Keratinocyte (primary cell): ENCODE measurements around the gene PER2. TPM values are rescaled to one million over a fixed set of nuclear protein-coding genes. Genes with fewer than 3 reads are reported as not detected.

ENCODE experiments used
- DNase-seq: peaks from one replicate; pipeline ENCODE4 v3.0.0-alpha.2; 2011; ENCODE audit warnings: low read depth, missing footprints, low spot score
- FAIRE-seq: peaks from 2 replicates; lab custom pipeline; 2011; peaks lifted over from hg19 to GRCh38; lab: Jason Lieb, UNC
- H2AFZ ChIP-seq: 2 replicates; pipeline ENCODE4 v1.6.0; 2012; ENCODE audit warnings: low read length, control low read depth, inconsistent platforms; ENCODE audit not compliant: control insufficient read depth
- H3K27ac ChIP-seq: 2 replicates; pipeline ENCODE4 v1.5.1; 2011; ENCODE audit warnings: low read length; ENCODE audit not compliant: control insufficient read depth, insufficient read depth
- H3K27me3 ChIP-seq: 3 replicates; pipeline ENCODE4 v1.6.0; 2011; ENCODE audit warnings: low read length; ENCODE audit not compliant: control insufficient read depth, insufficient read depth; ENCODE audit errors: extremely low read depth
- H3K36me3 ChIP-seq, 2 experiments: 2 replicates in 1 of 2; 3 replicates in 1 of 2; pipeline ENCODE4 v1.5.1; 2011; ENCODE audit warnings: low read length in 2 of 2, mild to moderate bottlenecking in 1 of 2; ENCODE audit not compliant: control insufficient read depth in 2 of 2, insufficient read depth in 2 of 2; ENCODE audit errors: extremely low read depth in 1 of 2
- H3K4me1 ChIP-seq: 3 replicates; pipeline ENCODE4 v1.5.1; 2011; ENCODE audit warnings: low read length; ENCODE audit not compliant: control insufficient read depth, insufficient read depth; ENCODE audit errors: extremely low read depth
- H3K4me2 ChIP-seq: 3 replicates; pipeline ENCODE4 v1.6.0; 2011; ENCODE audit warnings: low read depth, low read length; ENCODE audit not compliant: control insufficient read depth, insufficient read depth; ENCODE audit errors: extremely low read depth
- H3K4me3 ChIP-seq, 3 experiments: fragments of 200-600 bp in 1 of 3; sonication (generic) in 1 of 3; 2 replicates in 2 of 3; 3 replicates in 1 of 3; pipeline ENCODE4 v1.5.1; 2011 to 2016; ENCODE audit warnings: low read length in 3 of 3, mild to moderate bottlenecking in 3 of 3, control low read depth in 2 of 3, inconsistent platforms in 1 of 3, low read depth in 1 of 3, mixed read lengths in 1 of 3, mixed run types in 1 of 3, moderate library complexity in 1 of 3; ENCODE audit not compliant: control insufficient read depth in 2 of 3, insufficient read depth in 2 of 3; ENCODE audit errors: extremely low read depth in 1 of 3
- H3K79me2 ChIP-seq: 2 replicates; pipeline ENCODE4 v1.6.0; 2012; ENCODE audit warnings: low read length; ENCODE audit not compliant: control insufficient read depth, insufficient read depth
- H3K9ac ChIP-seq: 3 replicates; pipeline ENCODE4 v1.6.0; 2011; ENCODE audit warnings: low read length; ENCODE audit not compliant: control insufficient read depth, insufficient read depth; ENCODE audit errors: extremely low read depth
- H3K9me1 ChIP-seq: 3 replicates; pipeline ENCODE4 v1.6.0; 2011; ENCODE audit warnings: low read length; ENCODE audit not compliant: control insufficient read depth, insufficient read depth; ENCODE audit errors: extremely low read depth
- H3K9me3 ChIP-seq: 2 replicates; pipeline ENCODE4 v1.5.1; 2012; ENCODE audit warnings: low read depth, low read length; ENCODE audit not compliant: control insufficient read depth
- H4K20me1 ChIP-seq: 3 replicates; pipeline ENCODE4 v1.6.0; 2011; ENCODE audit warnings: low read length; ENCODE audit not compliant: control insufficient read depth, insufficient read depth; ENCODE audit errors: extremely low read depth
- CTCF ChIP-seq, 3 experiments: IDR thresholded peaks in 1 of 3; conservative IDR thresholded peaks in 1 of 3; optimal IDR thresholded peaks in 1 of 3; 2 replicates in 2 of 3; 3 replicates in 1 of 3; pipeline versions ENCODE3 to v1.5.1; 2011; ENCODE audit warnings: low read length in 3 of 3, mild to moderate bottlenecking in 3 of 3, moderate library complexity in 2 of 3, control low read depth in 1 of 3, inconsistent platforms in 1 of 3; ENCODE audit not compliant: insufficient read depth in 2 of 3; ENCODE audit errors: extremely low read depth in 1 of 3
- EZH2 ChIP-seq: IDR thresholded peaks from one replicate; pipeline ENCODE4 v1.6.1; 2012; ENCODE audit warnings: inconsistent platforms, mild to moderate bottlenecking, low read length, moderate library complexity
- dilution Hi-C: fragments of 300-500 bp; cut with MboI; formaldehyde crosslinking; loops from one replicate; pipeline ENCODE4 v1.7.0; 2020; ENCODE audit warnings: low sequenced_read_pairs; ENCODE audit not compliant: extremely low pct_ligation_motif_present
- polyA plus RNA-seq, 5 experiments: library from polyadenylated mRNA; depleted of rRNA in 3 of 5; stranded (reverse) in 3 of 5; stranded (forward) in 1 of 5; unstranded in 1 of 5; fragments of >200 nt; gene quantifications; 1 replicate in 1 of 5; 2 replicates in 3 of 5; 3 replicates in 1 of 5; pipeline versions ENCODE4 v1.2.1 to v1.2.3, GENCODE V29; 2011 to 2012; ENCODE audit warnings: missing spikeins in 2 of 5, low read depth in 1 of 5, low replicate concordance in 1 of 5

PER2 gene
- polyA plus RNA-seq, 1 donor (not counting 4 experiments of a cell fraction or from before 2014, with no cell fraction given), result 1.6 TPM

GRCh38 chr2:238282861-238283738, 5.3 kb downstream of the PER2 start:
- no peak overlapping the region for H2AFZ ChIP-seq
- DNase-seq (no peak), FAIRE-seq (no peak)
- no peak overlapping the region for H3K4me2 ChIP-seq
- no peaks in the 10 kb centered on the region for H3K9me1 ChIP-seq
- H3K9me3 ChIP-seq, result no peaks in the 10 kb centered on the region
- no peak overlapping the region for H3K9ac ChIP-seq
- peaks cover 19% of the 10 kb centered on the region for H3K79me2 ChIP-seq
- no peak overlapping the region for H3K4me3 ChIP-seq
- dilution Hi-C loops, result no loop called here
- H3K4me1 ChIP-seq, result peaks cover 32% of the 10 kb centered on the region
- no peaks in the 10 kb centered on the region for H3K27me3 ChIP-seq
- no peak overlapping the region for H3K27ac ChIP-seq
- H3K36me3 ChIP-seq, result peaks cover 0 to 5% of the 10 kb centered on the region in 2 experiments
- no peaks in the 10 kb centered on the region for H4K20me1 ChIP-seq
- no peak for TF ChIP-seq EZH2
- TF ChIP-seq CTCF (optimal IDR thresholded peaks at IDR 0.05 in 1 of 3, IDR thresholded peaks at IDR 0.05 in 1 of 3, conservative IDR thresholded peaks at IDR 0.05 in 1 of 3; ENCODE audit: extremely low read depth in 1 of 3, insufficient read depth in 2 of 3, low read length in 3 of 3), result no peak

DNA sequence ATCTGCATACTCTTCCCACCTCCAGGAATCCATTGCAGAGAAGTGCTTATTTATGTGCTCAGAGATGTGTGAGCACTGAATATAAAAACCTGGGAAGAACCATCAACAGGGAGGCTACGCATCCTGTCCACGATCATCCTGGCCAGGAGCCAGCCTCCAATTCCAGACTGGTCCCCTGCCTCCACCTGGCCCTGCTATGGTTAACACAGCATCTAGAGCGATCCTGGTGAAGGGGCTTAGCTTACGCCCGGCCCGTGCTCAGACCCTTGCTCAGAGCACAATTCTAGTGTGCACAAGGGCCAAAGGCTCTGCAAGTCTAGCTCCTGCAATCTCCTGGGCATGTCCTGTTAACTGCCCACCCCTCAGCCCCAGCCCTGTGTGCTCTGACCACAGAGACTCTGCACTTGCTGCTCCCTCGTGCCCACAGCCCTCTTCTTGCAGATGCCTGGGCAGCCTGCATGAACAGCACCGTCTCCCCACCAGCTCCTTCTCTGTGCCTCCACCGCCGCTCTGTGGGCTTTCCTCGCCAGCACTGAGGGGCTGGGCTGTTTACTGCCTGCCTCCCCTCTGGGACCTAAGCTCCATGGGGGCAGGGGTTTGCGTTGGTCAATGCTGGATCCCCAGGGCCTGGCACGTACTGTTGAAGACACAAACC, 6.5 kb downstream of the PER2 start:
- Histone ChIP-seq H3K4me1 (peaks cover 21% of the 10 kb centered on the region), H3K36me3 (peaks cover 0 to 5% of the 10 kb centered on the region in 2 experiments), H3K4me3 (no peak overlapping the region), H3K9ac (no peak overlapping the region), H3K9me1 (no peaks in the 10 kb centered on the region), H3K27me3 (no peaks in the 10 kb centered on the region), H4K20me1 (no peaks in the 10 kb centered on the region), H3K27ac (no peak overlapping the region), H3K9me3 (no peaks in the 10 kb centered on the region), H3K79me2 (peaks cover 19% of the 10 kb centered on the region), H2AFZ (no peak overlapping the region), H3K4me2 (no peak overlapping the region)
- dilution Hi-C loops, result no loop called here
- DNase-seq, result no peak
- no peak for TF ChIP-seq EZH2
- TF ChIP-seq CTCF (optimal IDR thresholded peaks at IDR 0.05 in 1 of 3, IDR thresholded peaks at IDR 0.05 in 1 of 3, conservative IDR thresholded peaks at IDR 0.05 in 1 of 3; ENCODE audit: extremely low read depth in 1 of 3, insufficient read depth in 2 of 3, low read length in 3 of 3), result no peak
- no peak for FAIRE-seq
